ENCODE data around the gene ACAD8.

GRCh38 chr11:134293119-134294113 is 40.0 kb downstream of the ACAD8 start:
- TF ChIP-seq POLR2AphosphoS5 (IDR thresholded peaks at IDR 0.05): no peak
- no peak for TF ChIP-seq CTCF (IDR thresholded peaks at IDR 0.05)
- TF ChIP-seq POLR2A (IDR thresholded peaks at IDR 0.05): no peak

Data from breast epithelium (tissue), 3 donors.